Liver (tissue), 9 donors: ENCODE results near the gene EPHA6. TPM values are rescaled to one million over a fixed set of nuclear protein-coding genes. Genes with fewer than 3 reads are reported as not detected.

ENCODE experiments used
- DNase-seq: peaks from one replicate; pipeline ENCODE4 v3.0.0-alpha.2; 2017; ENCODE audit warnings: low spot score
- H3K27ac ChIP-seq, 2 donors: one replicate each; pipeline ENCODE4 v1.7.0; 2013; ENCODE audit warnings: inconsistent platforms in 2 of 2, low read length in 2 of 2, control low read depth in 1 of 2, low read depth in 1 of 2, mild to moderate bottlenecking in 1 of 2
- H3K27me3 ChIP-seq, 4 donors: one replicate each; pipeline versions ENCODE4 v1.6.1 to v1.7.0; 2013; ENCODE audit warnings: low read length in 3 of 4, inconsistent platforms in 1 of 4, mild to moderate bottlenecking in 1 of 4, moderate library complexity in 1 of 4; ENCODE audit not compliant: control insufficient read depth in 4 of 4, insufficient read depth in 4 of 4
- H3K36me3 ChIP-seq, 4 donors: one replicate each; pipeline versions ENCODE4 v1.6.1 to v1.7.0; 2013; ENCODE audit warnings: low read length in 3 of 4, mild to moderate bottlenecking in 3 of 4, low read depth in 1 of 4, moderate library complexity in 1 of 4; ENCODE audit not compliant: control insufficient read depth in 4 of 4, insufficient read depth in 3 of 4
- H3K4me1 ChIP-seq, 4 donors: one replicate each; pipeline versions ENCODE4 v1.6.1 to v1.7.0; 2013; ENCODE audit warnings: low read length in 3 of 4, mild to moderate bottlenecking in 3 of 4, moderate library complexity in 1 of 4; ENCODE audit not compliant: control insufficient read depth in 4 of 4, insufficient read depth in 4 of 4
- H3K4me3 ChIP-seq, 3 donors: one replicate each; pipeline versions ENCODE4 v1.6.1 to v1.7.0; 2013; ENCODE audit warnings: low read length in 3 of 3, control low read depth in 1 of 3, low read depth in 1 of 3, mild to moderate bottlenecking in 1 of 3
- H3K9ac ChIP-seq, 2 donors: one replicate each; pipeline ENCODE4 v1.7.0; 2013; ENCODE audit warnings: low read length in 2 of 2, mild to moderate bottlenecking in 2 of 2, moderate library complexity in 2 of 2, control low read depth in 1 of 2, low read depth in 1 of 2
- H3K9me3 ChIP-seq, 4 donors: one replicate each; pipeline versions ENCODE4 v1.6.1 to v1.7.0; 2013; ENCODE audit warnings: low read length in 3 of 4; ENCODE audit not compliant: control insufficient read depth in 4 of 4
- ATF3 ChIP-seq: IDR thresholded peaks from 2 replicates; pipeline ENCODE4 v1.6.1; 2016; ENCODE audit warnings: antibody characterized with exemption
- EGR1 ChIP-seq, 2 donors: IDR thresholded peaks; 2 replicates each; pipeline ENCODE4 v1.6.1; 2016 to 2018; ENCODE audit warnings: antibody characterized with exemption in 2 of 2, low read depth in 2 of 2
- FOXA1 ChIP-seq: IDR thresholded peaks from 2 replicates; pipeline ENCODE4 v1.6.1; 2016; ENCODE audit warnings: antibody characterized with exemption
- FOXA2 ChIP-seq: IDR thresholded peaks from 2 replicates; pipeline ENCODE4 v1.6.1; 2016; ENCODE audit warnings: antibody characterized with exemption
- GABPA ChIP-seq, 2 donors: IDR thresholded peaks in 1 of 2; conservative IDR thresholded peaks in 1 of 2; 2 replicates each; pipeline ENCODE4 v1.6.1; 2016; ENCODE audit warnings: antibody characterized with exemption in 2 of 2, mild to moderate bottlenecking in 1 of 2, moderate library complexity in 1 of 2
- HNF4A ChIP-seq, 2 donors: conservative IDR thresholded peaks; 2 replicates each; pipeline ENCODE4 v1.6.1; 2016; ENCODE audit warnings: antibody characterized with exemption in 2 of 2, mild to moderate bottlenecking in 2 of 2
- HNF4G ChIP-seq: IDR thresholded peaks from 2 replicates; pipeline ENCODE4 v1.6.1; 2016; ENCODE audit warnings: antibody characterized with exemption
- JUND ChIP-seq, 2 donors: IDR thresholded peaks; 2 replicates each; pipeline ENCODE4 v1.6.1; 2016; ENCODE audit warnings: antibody characterized with exemption in 2 of 2
- NR2F2 ChIP-seq: IDR thresholded peaks from 2 replicates; pipeline ENCODE4 v1.6.1; 2016; ENCODE audit warnings: antibody characterized with exemption
- RAD21 ChIP-seq, 2 donors: IDR thresholded peaks; 2 replicates each; pipeline ENCODE4 v1.6.1; 2016; ENCODE audit warnings: antibody characterized with exemption in 2 of 2, mild to moderate bottlenecking in 2 of 2
- RXRA ChIP-seq, 2 donors: IDR thresholded peaks; 2 replicates each; pipeline ENCODE4 v1.6.1; 2017 to 2018; ENCODE audit warnings: antibody characterized with exemption in 2 of 2, mild to moderate bottlenecking in 1 of 2
- SP1 ChIP-seq: IDR thresholded peaks from 2 replicates; pipeline ENCODE4 v1.6.1; 2018; ENCODE audit warnings: antibody characterized with exemption, mild to moderate bottlenecking
- TAF1 ChIP-seq: conservative IDR thresholded peaks from 2 replicates; pipeline ENCODE4 v1.6.1; 2016; ENCODE audit warnings: antibody characterized with exemption, mild to moderate bottlenecking
- YY1 ChIP-seq: IDR thresholded peaks from 2 replicates; pipeline ENCODE4 v1.6.1; 2016; ENCODE audit warnings: antibody characterized with exemption, mild to moderate bottlenecking
- ZBTB33 ChIP-seq: IDR thresholded peaks from 2 replicates; pipeline ENCODE4 v1.6.1; 2016; ENCODE audit warnings: antibody characterized with exemption
- polyA plus RNA-seq, 2 donors: library from polyadenylated mRNA; stranded (reverse) in 1 of 2; unstranded in 1 of 2; fragments of 200-250 nt in 1 of 2; fragments of >200 nt in 1 of 2; fragmentation: Nextera tagmentation in 1 of 2; extraction: Ambion mirVana in 1 of 2; gene quantifications; one replicate each; pipeline versions ENCODE4 v1.2.1 to v1.2.3, GENCODE V29; 2013 to 2015
- total RNA-seq, 2 donors: library from RNA; depleted of rRNA; stranded (reverse); fragments of >200 nt; gene quantifications; one replicate each; pipeline ENCODE4 v1.2.3, GENCODE V29; 2014
- TF ChIP-seq, protein P1 (sequence below): IDR thresholded peaks from 2 replicates; pipeline ENCODE4 v1.6.1; 2016; ENCODE audit warnings: antibody characterized with exemption, mild to moderate bottlenecking
- TF ChIP-seq, protein P2 (sequence below): IDR thresholded peaks from 2 replicates; pipeline ENCODE4 v1.6.1; 2016; ENCODE audit warnings: antibody characterized with exemption
- TF ChIP-seq, protein P3 (sequence below): fragments of 150-350 bp; IDR thresholded peaks from 2 replicates; pipeline ENCODE4 v1.5.1; 2017; ENCODE audit warnings: improper control_type of control experiment, low read depth, low read length; ENCODE audit not compliant: missing input control
- donor health status: healthy.
- donor health status: healthy.
- donor health status: healthy.
- donor health status: healthy.
- donor health status: healthy.

Gene EPHA6
- total and polyA plus RNA-seq, 4 donors: 0.05 to 0.17 (median 0.05) TPM; not detected in 1

DNA sequence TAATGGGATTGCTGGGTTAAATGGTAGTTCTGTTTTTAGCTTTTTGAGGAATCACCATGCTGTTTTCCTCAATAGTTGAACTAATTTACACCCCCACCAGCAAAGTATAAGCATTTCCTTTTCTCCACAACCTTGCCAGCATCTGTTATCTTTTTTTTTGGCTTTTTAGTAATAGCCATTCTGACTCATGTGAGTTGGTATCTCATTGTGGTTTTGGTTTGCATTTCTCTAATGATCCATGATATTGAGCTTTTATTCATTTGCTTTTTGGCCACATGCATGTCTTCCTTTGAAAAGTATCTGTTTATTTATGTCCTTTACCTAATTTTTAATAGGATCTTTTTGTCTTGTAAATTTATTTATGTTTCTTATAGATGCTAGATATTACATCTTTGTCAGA, 288.2 kb downstream of the EPHA6 start:
- H3K9me3 ChIP-seq: no peaks in the 10 kb centered on the region
- no peak for DNase-seq
- H3K9ac ChIP-seq: no peak overlapping the region
- H3K27ac ChIP-seq: no peak overlapping the region
- TF ChIP-seq EGR1 (IDR thresholded peaks at IDR 0.05; ENCODE audit: low read depth in 2 of 2) (no peak), HNF4G (no peak), ATF3 (no peak), RXRA (IDR thresholded peaks at IDR 0.05) (no peak), NR2F2 (no peak), HNF4A (conservative IDR thresholded peaks at IDR 0.05) (no peak), ZBTB33 (no peak), GABPA (IDR thresholded peaks at IDR 0.05 in 1 of 2, conservative IDR thresholded peaks at IDR 0.05 in 1 of 2) (no peak), RAD21 (IDR thresholded peaks at IDR 0.05) (no peak), FOXA1 (no peak), SP1 (no peak), JUND (IDR thresholded peaks at IDR 0.05) (no peak), FOXA2 (no peak), TAF1 (no peak), YY1 (no peak)
- TF ChIP-seq, protein P1, sequence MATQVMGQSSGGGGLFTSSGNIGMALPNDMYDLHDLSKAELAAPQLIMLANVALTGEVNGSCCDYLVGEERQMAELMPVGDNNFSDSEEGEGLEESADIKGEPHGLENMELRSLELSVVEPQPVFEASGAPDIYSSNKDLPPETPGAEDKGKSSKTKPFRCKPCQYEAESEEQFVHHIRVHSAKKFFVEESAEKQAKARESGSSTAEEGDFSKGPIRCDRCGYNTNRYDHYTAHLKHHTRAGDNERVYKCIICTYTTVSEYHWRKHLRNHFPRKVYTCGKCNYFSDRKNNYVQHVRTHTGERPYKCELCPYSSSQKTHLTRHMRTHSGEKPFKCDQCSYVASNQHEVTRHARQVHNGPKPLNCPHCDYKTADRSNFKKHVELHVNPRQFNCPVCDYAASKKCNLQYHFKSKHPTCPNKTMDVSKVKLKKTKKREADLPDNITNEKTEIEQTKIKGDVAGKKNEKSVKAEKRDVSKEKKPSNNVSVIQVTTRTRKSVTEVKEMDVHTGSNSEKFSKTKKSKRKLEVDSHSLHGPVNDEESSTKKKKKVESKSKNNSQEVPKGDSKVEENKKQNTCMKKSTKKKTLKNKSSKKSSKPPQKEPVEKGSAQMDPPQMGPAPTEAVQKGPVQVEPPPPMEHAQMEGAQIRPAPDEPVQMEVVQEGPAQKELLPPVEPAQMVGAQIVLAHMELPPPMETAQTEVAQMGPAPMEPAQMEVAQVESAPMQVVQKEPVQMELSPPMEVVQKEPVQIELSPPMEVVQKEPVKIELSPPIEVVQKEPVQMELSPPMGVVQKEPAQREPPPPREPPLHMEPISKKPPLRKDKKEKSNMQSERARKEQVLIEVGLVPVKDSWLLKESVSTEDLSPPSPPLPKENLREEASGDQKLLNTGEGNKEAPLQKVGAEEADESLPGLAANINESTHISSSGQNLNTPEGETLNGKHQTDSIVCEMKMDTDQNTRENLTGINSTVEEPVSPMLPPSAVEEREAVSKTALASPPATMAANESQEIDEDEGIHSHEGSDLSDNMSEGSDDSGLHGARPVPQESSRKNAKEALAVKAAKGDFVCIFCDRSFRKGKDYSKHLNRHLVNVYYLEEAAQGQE: no peak
- TF ChIP-seq, protein P2, sequence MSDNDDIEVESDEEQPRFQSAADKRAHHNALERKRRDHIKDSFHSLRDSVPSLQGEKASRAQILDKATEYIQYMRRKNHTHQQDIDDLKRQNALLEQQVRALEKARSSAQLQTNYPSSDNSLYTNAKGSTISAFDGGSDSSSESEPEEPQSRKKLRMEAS: no peak
- TF ChIP-seq, protein P3, sequence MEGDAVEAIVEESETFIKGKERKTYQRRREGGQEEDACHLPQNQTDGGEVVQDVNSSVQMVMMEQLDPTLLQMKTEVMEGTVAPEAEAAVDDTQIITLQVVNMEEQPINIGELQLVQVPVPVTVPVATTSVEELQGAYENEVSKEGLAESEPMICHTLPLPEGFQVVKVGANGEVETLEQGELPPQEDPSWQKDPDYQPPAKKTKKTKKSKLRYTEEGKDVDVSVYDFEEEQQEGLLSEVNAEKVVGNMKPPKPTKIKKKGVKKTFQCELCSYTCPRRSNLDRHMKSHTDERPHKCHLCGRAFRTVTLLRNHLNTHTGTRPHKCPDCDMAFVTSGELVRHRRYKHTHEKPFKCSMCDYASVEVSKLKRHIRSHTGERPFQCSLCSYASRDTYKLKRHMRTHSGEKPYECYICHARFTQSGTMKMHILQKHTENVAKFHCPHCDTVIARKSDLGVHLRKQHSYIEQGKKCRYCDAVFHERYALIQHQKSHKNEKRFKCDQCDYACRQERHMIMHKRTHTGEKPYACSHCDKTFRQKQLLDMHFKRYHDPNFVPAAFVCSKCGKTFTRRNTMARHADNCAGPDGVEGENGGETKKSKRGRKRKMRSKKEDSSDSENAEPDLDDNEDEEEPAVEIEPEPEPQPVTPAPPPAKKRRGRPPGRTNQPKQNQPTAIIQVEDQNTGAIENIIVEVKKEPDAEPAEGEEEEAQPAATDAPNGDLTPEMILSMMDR: no peak
- no peaks in the 10 kb centered on the region for H3K36me3 ChIP-seq
- H3K4me3 ChIP-seq: no peak overlapping the region
- no peaks in the 10 kb centered on the region for H3K27me3 ChIP-seq
- H3K4me1 ChIP-seq: no peaks in the 10 kb centered on the region
